HG02885 (cell line): Measurements from ENCODE around the gene HTR1E.
A peak's percentile ranks its signal among the peaks of the same experiment; 100 is the strongest.
"Not testable (repeated sequence)": the region's sequence is repeated elsewhere in the genome, so short reads cannot be mapped to it uniquely, and the experiment has no call there.

Experiments
- ATAC-seq: cut with Tn5 transposase; IDR thresholded peaks from one replicate; pipeline ENCODE4 v1.9.1; 2021; ENCODE audit warnings: mild to moderate bottlenecking; ENCODE audit not compliant: unreplicated experiment, poor library complexity

Gene HTR1E

DNA sequence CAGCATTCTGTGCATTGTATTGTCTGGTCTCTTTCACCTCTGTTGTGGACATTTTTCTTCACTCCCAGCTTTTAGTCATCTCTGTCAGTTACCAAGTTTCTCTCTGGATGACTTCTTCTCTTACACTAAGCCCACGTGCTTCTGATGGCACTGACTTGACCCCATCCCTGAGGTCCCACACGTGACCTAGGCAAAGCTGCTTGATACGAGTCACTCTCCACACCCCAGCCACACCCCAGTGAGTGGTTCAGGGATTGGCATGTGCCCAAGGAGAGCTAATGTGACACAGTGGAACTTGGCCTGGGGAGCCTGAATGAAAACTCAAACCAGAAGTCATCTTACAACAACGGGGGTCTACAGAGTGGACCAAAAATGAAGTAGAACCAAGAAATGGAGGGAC lies 32.2 kb downstream of the HTR1E start:
- ATAC-seq: no peak

DNA sequence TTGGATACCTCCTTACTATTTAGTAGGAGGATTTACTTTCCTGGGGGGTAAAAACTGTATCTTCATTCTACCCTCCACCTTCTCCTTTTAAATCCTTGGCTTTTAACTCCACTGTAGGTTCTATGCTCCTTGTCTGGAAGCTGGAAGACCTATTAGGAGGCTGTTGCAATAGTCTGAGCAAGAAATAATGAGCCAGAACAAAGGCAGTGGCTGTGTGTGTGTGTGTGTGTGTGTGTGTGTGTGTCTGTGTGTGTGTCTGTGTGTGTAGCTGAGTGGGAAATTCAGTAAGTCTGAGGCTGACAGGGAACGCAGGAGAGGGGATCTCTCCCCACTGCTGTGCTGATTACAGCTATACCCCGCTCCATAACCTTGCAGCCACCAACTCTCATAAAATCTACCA lies 35.8 kb downstream of the HTR1E start:
- no peak for ATAC-seq

DNA sequence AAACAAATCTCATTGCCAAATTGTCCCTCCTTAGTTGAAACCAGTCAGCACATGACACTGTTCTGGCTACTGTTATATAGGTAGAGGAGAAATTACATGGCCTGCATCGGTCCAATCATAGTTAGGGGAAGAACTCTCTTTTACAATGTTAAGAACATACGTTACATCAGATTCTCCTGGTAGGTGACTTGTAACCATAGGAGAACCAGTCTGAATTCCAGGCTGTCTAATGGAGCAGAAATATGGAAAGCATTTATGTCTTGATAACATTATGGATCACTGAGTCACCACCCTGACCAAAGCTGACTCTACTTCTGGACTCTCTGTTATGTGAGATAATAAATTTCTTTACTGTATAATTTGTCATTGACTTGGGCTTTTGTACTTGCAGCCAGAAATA lies 40.9 kb downstream of the HTR1E start:
- no peak for ATAC-seq

DNA sequence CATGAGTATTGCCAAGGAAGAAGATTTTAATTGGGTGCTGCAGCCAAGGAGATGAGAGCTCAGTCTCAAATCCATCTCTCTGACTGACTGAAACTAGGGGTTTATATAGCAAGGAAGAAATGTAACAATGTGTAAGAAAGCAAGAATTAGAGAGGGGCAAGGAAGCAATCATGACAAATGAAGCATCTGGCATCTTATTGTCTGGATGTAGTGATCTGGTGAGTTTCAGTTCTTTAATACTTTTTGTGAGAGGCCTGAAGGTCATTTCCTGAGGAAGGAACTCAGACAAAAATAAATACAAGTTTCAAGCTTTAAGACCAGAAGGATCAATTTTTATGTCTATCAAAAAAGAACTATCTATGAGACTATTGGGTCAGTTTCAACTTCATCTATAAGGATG lies 64.2 kb downstream of the HTR1E start:
- no peak for ATAC-seq

DNA sequence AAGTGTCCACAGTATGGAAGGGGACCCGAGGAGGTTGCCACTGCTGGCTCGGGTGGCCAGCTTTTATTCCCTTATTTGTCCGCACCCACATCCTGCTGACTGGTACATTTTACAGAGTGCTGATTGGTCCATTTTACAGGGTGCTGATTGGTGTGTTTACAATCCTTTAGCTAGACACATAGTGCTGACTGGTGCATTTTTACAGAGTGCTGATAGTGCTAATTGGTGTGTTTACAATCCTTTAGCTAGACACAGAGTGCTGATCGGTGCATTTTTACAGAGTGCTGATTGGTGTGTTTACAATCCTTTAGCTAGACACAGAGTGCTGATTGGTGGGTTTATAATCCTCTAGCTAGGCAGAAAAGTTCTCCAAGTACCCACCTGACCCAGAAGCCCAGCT lies 65.1 kb downstream of the HTR1E start:
- ATAC-seq: not testable (repeated sequence)

DNA sequence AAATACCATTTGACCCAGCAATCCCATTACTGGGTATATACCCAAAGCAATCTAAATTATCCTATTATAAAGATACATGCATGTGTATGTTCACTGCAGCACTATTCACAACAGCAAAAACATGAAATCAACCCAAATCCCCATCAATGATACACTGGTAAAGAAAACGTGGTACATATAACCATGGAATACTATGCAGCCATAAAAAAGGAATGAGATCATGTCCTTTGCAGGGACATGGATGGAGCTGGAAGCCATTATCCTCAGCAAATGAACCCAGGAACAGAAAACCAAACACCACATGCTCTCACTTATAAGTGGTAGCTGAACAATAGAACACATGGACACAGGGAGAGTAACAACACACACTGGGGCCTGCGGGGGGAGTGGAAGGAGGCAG lies 69.2 kb downstream of the HTR1E start:
- not testable (repeated sequence) for ATAC-seq

DNA sequence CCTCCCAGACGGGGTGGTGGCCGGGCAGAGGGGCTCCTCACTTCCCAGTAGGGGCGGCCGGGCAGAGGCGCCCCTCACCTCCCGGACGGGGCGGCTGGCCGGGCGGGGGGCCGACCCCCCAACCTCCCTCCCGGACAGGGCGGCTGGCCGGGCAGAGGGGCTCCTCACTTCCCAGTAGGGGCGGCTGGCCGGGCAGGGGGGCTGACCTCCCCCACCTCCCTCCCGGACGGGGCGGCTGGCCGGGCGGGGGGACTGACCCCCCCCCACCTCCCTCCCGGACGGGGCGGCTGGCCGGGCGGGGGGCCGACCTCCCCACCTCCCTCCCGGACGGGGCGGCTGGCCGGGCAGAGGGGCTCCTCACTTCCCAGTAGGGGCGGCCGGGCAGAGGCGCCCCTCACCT lies 72.3 kb downstream of the HTR1E start:
- not testable (repeated sequence) for ATAC-seq

DNA sequence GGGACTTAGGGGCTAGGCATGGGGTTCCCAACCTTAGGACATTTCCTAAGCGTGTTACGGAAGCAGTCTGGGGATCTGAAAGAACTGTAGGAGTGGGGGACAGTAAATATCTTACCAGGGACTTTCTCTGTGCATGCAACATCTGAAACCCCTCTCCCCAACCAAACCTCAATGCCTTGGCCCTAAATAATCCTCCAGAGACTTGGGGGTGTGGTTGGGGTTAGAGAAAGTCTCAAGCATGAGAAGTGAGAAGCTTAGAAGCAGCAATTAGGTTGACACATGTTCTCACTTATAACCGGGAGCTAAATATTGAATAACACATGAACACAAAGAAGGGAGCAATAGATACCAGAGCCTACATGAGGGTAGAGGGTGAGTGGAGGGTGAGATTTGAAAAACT lies 74.7 kb downstream of the HTR1E start:
- no peak for ATAC-seq

DNA sequence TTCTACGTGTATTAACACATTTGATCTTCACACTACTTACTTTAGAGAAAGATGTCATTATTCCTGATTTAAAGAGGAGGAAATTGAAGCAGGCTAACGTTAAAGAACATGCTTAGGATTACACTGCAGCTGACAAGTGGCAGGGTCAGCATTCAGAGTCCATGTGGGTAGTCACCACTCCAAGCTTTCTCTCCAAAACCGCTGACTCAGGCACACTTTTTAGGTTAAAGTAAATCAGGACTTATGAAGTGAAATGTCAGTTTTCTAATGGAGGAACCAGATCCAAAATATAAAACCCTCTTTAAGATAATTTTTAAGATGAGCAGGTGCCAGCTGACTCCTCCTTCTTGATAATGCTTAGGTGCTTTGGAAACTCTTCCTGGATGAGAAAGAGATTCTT lies 75.4 kb downstream of the HTR1E start:
- no peak for ATAC-seq

DNA sequence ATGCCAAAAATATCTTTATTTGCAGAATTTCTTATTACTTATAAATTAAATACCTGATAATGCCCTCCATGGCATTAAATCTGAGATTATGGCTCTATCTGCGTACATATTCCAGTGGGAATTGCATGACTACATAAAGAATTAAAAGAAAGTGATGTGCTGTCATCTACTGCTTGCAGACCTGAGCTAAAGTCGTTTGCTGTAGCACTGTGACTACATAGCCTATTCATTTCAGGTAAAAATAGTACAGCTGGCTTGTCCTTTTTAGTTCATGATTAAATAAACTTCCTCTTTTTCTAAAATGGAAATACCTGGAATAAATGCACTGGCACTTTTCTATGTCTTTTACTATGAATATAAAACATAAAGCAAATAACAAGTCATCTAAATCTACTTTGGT lies 79.4 kb downstream of the HTR1E start:
- ATAC-seq: no peak

DNA sequence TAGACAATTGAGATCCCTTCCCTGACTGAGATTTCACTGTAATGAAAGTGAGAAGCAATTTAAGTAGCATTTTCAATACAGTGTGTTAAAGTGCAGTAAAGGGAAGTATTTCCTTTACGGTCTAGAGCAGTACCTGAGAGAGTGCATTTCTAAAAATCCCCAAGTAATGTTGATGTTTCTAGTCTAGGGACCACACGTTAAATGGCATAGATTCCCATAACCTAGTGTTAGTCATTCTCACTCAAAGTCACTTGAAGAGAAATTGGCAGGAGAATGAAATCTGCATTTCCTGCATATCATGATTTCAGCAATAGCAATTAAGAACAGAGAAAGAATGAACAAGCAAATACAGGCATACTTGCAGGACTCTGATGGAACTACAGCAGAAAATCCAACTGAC lies 89.7 kb downstream of the HTR1E start:
- ATAC-seq: no peak

DNA sequence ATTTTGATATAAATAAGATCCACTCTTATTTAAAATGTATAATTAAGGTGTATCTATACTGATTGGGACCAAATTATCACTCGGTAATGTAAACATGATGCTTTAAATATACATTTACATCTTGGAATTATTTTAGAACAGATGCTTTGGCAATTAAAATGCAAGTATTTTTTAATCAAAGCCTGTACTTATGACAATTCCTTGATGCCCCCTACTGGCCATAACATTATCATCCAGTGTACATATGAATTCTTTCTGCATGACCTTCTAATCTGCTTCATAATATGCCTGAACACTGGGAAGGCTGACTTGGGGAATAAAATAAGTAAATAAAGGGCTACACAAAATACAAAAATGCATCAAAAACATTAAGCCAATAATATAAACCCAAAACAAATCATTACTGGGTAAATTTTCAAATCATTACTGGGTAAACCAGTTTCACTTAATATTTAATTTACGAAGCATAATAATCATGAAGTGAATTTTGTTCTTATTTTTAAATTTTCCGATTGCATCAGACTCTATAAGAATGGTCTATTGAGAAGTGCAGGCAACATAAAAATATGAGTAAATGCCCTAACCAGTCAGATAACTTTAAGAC lies 92.5 kb downstream of the HTR1E start:
- ATAC-seq: peak; percentile 60

DNA sequence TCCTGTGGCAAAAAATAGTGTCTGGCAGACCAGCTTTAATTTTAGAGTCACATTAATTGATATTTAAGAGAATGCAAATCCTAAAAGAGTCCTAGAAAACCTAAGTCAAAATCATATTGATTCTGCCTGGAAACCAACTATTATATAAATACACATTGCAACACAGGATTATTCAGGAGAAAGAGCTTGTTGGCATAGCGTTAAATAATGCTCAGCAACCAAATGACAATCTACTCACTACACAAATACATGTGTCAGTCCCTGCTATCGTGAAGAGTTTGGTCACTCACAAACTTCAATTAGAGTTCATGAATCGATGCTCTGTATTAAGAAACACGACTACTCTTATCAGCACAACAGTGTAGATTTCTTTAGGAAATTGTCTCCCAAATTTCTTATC lies 103.4 kb downstream of the HTR1E start:
- ATAC-seq: no peak

DNA sequence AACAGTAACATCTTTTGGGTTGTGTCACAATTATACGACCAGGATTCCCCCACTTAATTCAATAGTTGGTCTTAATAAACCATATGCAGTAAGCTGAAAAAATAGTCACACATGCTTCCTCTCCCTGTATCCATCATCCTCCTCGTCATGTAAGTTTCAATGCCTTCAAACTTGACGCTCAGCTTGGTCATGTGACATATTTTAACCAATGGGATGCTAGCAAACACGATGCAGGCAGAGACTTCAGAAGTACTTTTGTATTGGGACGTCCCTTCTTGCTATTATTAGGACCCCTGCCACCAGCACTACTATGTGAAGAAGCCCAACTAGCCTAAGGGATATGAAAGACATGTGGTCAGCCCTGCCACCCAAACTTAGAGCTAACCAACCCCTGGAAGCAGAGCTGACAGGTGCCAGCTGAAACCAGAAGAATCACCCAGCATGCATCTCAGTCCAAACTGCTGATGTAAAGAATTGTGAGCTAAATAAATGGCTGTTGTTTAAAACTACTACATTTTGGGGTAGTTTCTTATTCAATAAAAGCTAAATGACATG lies 108.3 kb downstream of the HTR1E start:
- no peak for ATAC-seq

DNA sequence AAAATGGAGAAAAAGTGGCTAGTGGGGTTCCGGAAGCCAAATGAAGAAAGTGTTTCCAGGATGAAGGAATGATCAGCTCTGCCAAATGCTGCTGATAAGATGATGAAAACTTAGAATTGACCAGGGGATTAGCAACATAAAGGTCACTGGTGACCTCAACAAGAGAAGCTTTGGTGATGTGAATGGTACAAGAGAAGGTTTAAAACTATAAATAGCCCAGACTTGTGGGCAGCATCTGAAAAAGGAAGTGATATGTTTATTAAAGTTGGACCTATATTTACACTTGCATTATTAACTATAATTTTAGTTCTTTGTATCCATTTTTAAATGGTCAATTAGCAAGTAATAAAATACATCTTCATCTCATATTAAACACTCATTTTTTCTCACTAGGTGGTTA lies 112.5 kb downstream of the HTR1E start:
- peak; percentile 62 for ATAC-seq

DNA sequence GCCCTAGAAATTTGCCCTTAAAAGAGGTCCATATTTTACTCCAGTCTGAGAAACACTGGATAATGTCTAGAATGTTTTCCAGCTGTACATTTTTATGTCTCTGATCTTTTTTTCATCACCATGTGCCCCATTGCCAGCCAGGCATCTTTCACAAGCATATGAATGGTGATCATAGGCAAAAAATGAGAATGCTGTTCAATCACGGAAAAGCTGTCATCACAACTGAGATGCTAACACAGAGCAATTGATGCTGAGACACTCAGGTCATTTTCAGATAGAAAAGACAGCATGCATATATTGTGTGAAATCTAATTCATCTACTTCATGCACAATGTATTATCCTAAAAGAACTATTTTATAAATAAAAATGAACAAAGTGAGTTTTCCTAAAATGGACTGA lies 116.0 kb downstream of the HTR1E start:
- ATAC-seq: no peak

DNA sequence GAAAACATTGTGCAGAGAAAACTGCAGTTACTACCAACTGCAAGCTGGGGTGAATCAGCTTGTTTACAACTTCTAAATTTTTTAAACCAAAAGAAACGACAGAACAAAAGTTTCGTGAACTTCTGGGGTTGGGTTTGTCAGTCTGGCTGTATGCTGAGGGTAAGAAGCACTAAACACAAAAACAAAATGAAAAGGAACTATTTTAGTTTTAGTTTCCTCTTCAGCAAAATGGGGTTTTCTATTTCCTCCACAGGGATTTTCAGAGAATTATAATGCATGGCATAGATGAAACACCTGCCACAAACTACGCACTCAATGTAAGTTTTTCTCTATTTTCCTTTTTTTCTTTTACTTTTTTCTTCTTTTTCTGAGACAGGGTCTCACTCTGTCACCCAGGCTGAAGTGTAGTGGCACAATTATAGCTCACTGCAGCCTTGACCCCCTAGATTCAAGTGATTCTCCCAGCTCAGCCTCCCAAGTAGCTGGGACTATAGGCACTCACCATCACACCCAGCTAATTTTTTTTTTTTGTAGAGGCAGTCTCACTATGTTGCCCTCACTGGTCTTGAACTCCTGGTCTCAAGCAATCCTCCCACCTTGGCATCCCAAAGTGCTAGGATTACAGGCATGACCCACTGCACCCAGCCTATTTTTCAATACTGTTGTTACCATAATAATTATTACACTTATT lies 117.0 kb downstream of the HTR1E start:
- ATAC-seq: no peak

DNA sequence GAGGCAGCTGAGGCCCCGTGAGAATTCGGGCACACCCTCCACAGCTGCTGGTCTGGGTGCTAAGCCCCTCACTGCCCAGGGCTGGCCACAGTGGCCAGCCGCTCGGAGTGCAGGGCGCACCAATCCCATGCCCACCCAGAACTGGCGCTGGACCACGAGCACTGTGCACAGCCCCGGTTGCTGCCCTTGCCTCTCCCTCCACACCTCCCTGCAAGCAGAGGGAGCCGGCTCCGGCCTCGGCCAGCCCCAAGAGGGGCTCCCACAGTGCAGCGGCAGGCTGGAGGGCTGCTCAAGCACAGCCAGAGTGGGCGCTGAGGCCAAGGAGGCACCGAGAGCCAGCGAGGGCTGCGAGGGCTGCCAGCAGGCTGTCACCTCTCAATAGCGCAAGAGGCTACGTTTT lies 122.6 kb downstream of the HTR1E start:
- no peak for ATAC-seq

DNA sequence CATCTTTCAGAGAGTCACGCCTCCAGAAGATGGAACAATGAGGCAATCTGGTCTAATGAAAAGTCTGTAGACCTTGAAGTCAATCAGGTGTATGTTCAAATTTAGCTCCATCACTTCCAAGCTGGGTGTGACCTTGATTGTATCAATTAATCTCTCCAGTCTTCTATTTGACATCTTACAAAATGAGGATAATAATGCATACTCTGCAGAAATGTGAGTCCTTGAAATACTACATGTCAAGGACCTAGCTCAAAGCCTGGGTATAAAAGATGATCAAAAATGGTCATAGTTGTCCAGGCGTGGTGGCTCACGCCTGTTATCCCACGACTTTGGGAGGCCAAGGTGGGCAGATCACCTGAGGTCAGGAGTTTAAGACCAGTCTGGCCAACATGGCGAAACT lies 127.8 kb downstream of the HTR1E start:
- ATAC-seq: no peak
